NB4 (cell line): Measurements from ENCODE around the gene LARP6.

Experiments
- POLR2A ChIP-seq: IDR thresholded peaks from 2 replicates; pipeline ENCODE4 v1.6.1; 2011; ENCODE audit warnings: mild to moderate bottlenecking; ENCODE audit not compliant: insufficient read length; ENCODE audit errors: extremely low read depth
- TF ChIP-seq, protein P1 (sequence below): IDR thresholded peaks from 2 replicates; pipeline ENCODE4 v1.6.1; 2011; ENCODE audit warnings: low read depth, low read length

DNA sequence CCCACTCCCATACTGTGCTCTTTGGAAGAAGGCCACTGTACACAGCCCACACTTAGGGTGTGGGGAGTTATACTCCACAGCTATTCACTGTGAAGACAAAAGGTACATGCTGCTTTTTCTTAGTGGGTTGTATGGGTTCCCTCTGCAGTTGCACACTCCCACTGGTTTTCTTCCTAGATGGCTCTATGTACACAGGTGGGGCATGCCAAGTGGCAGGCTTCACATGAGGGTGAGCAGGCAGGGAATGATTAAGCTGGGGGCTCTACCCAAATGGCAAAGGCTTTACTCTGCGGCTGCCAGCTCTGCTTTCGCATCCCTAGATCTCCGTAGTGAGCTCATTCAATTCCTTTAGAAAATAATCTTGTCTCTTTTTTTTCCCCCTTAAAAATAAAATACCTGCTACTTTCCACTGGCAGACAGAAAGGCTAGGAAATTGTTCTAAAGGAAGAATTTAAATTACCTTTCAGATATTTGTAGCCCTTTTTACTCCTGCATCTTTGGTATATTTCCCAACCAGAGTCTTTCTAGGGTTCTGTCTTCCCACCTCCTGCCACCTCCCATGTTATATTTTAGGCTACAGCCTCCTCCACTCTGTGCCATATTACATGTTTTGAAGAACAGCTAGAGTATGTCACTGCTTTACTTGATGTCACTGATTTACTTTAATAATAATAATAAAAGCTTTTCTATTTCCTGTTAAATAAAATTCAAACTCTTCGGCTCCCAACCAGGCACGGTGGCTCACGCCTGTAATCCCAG, 8.2 kb downstream of the LARP6 start:
- TF ChIP-seq, protein P1, sequence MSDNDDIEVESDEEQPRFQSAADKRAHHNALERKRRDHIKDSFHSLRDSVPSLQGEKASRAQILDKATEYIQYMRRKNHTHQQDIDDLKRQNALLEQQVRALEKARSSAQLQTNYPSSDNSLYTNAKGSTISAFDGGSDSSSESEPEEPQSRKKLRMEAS = no peak
- no peak for TF ChIP-seq POLR2A
